Ovary (tissue), 9 donors: ENCODE measurements around the gene OR1F1. TPM values are rescaled to one million over a fixed set of nuclear protein-coding genes. Genes with fewer than 3 reads are reported as not detected.

Experiments
- DNase-seq, 5 donors: peaks; one replicate each; pipeline ENCODE4 v3.0.0-alpha.2; 2019 to 2020
- H3K27ac ChIP-seq, 2 donors: fragments of 200-600 bp; one replicate each; pipeline versions ENCODE4 v1.5.1 to v1.8.0; 2019 to 2022
- H3K27me3 ChIP-seq: fragments of 200-600 bp; one replicate; pipeline ENCODE4 v1.8.0; 2022
- H3K36me3 ChIP-seq: fragments of 200-600 bp; sonication (generic); one replicate; pipeline ENCODE4 v1.5.1; 2019
- H3K4me1 ChIP-seq: one replicate; pipeline ENCODE4 v1.8.1; 2013; ENCODE audit warnings: mild to moderate bottlenecking, moderate library complexity; ENCODE audit not compliant: insufficient read depth
- H3K4me3 ChIP-seq: fragments of 200-600 bp; sonication (generic); one replicate; pipeline ENCODE4 v1.5.1; 2017
- H3K9me3 ChIP-seq, 2 donors: fragments of 200-600 bp in 1 of 2; sonication (generic) in 1 of 2; one replicate each; pipeline versions ENCODE4 v1.5.1 to v1.8.1; 2013 to 2019; ENCODE audit warnings: mild to moderate bottlenecking in 1 of 2, moderate library complexity in 1 of 2
- CTCF ChIP-seq, 3 donors: fragments of 450-650 bp in 2 of 3; fragments of 200-600 bp in 1 of 3; IDR thresholded peaks; one replicate each; pipeline versions ENCODE4 v1.5.1 to v1.8.0; 2016 to 2022; ENCODE audit warnings: antibody characterized with exemption in 3 of 3, mild to moderate bottlenecking in 1 of 3
- EP300 ChIP-seq: sonication (generic); formaldehyde crosslinking; IDR thresholded peaks from one replicate; pipeline ENCODE4 v1.6.1; 2017; ENCODE audit warnings: antibody characterized with exemption
- POLR2A ChIP-seq: fragments of 450-650 bp; IDR thresholded peaks from one replicate; pipeline ENCODE4 v1.6.1; 2017; ENCODE audit warnings: antibody characterized with exemption, mild to moderate bottlenecking, moderate library complexity
- WGBS, 3 donors: extraction: QIAGEN DNeasy Blood & Tissue Kit in 1 of 3; methylation state at CpG; one replicate each; pipeline versions ENCODE4 v1.1.5 to v1.1.7; 2013 to 2017; 5-methylcytosine and 5-hydroxymethylcytosine counted together
- intact Hi-C, 4 donors: fragments of 100-400 bp; cut with DNase I; formaldehyde crosslinking; loops; one replicate each; pipeline versions ENCODE4 v1.11.0 to v1.15.1; 2022 to 2023
- polyA plus RNA-seq, 2 donors: library from polyadenylated mRNA; stranded (reverse); fragments of 200-250 nt in 1 of 2; fragments of 350-450 nt in 1 of 2; fragmentation: Illumina TruSeq in 1 of 2; extraction: RNeasy Lipid Tissue Mini Kit (QIAGEN cat#74804) in 1 of 2; gene quantifications; one replicate each; pipeline ENCODE4 v1.2.3, GENCODE V29; 2013 to 2014
- total RNA-seq, 7 donors: library from RNA; depleted of rRNA in 2 of 7; stranded (reverse); fragments of >200 nt in 2 of 7; fragmentation: NEBNext Ultra II Directional in 3 of 7; extraction: Animal tissue kit (Norgen Biotek cat#: 25700) in 3 of 7; gene quantifications; one replicate each; pipeline versions ENCODE4 v1.1.0 to v1.2.4, GENCODE V29; 2016 to 2023
- donor health status: DM: no; HTN: no; CAD: no; lungs with moderate emphysema.
- donor health status: DM: no; HTN: no; CAD: no.
- donor health status: Bipolar disorder and iron deficiency.
- donor health status: DM: yes; HTN: yes; CAD: no.
- donor health status: DM: no; HTN: no; CAD: no.
- donor health status: DM: yes; HTN: yes; CAD: no.

OR1F1 gene
- total and polyA plus RNA-seq, 9 donors = not detected

- Histone ChIP-seq H3K36me3 (no peaks in the 10 kb centered on the region), H3K27me3 (no peaks in the 10 kb centered on the region), H3K4me3 (peak overlapping the region; percentile 94), H3K4me1 (peaks cover 8% of the 10 kb centered on the region), H3K9me3 (no peaks in the 10 kb centered on the region), H3K27ac (peak overlapping the region; percentile 78 to 87)
- no peak for TF ChIP-seq EP300
- no peak for TF ChIP-seq POLR2A
- TF ChIP-seq CTCF (IDR thresholded peaks at IDR 0.05) = no peak
- 0 to 1% (median 1%) methylated on average over 53 to 59 of the region's 59 CpGs for WGBS, 3 donors
- DNase-seq = peak; percentile 70 to 86 (median 82)
- intact Hi-C loops = no loop called here
Observed at GRCh38 chr16:3157229-3158025, 30.6 kb upstream of the OR1F1 start.

GRCh38 chr16:3158026-3158509, 29.9 kb upstream of the OR1F1 start:
- Histone ChIP-seq H3K27ac (peak overlapping the region; percentile 78 to 87), H3K9me3 (no peaks in the 10 kb centered on the region), H3K27me3 (no peaks in the 10 kb centered on the region), H3K4me3 (peak overlapping the region; percentile 94), H3K36me3 (no peaks in the 10 kb centered on the region), H3K4me1 (peaks cover 8% of the 10 kb centered on the region)
- intact Hi-C loops = no loop called here
- WGBS, 3 donors = 0 to 1% (median 0%) methylated on average over 16 to 27 of the region's 27 CpGs
- peak in 2 of 5 donors; percentile 46 to 62 for DNase-seq
- TF ChIP-seq CTCF (IDR thresholded peaks at IDR 0.05) (no peak), POLR2A (no peak), EP300 (no peak)

GRCh38 chr16:3158510-3159314, 29.3 kb upstream of the OR1F1 start:
- TF ChIP-seq EP300 (no peak), POLR2A (peak; percentile 29)
- WGBS, 3 donors = 0 to 1% (median 0%) methylated on average over 63 to 70 of the region's 70 CpGs
- Histone ChIP-seq H3K4me3 (peak overlapping the region; percentile 94), H3K36me3 (no peaks in the 10 kb centered on the region), H3K27me3 (no peaks in the 10 kb centered on the region), H3K27ac (peak overlapping the region; percentile 78 to 87), H3K4me1 (peaks cover 8% of the 10 kb centered on the region), H3K9me3 (no peaks in the 10 kb centered on the region)
- peak; percentile 84 to 89 (median 87) for DNase-seq
- intact Hi-C loops = no loop called here

DNA sequence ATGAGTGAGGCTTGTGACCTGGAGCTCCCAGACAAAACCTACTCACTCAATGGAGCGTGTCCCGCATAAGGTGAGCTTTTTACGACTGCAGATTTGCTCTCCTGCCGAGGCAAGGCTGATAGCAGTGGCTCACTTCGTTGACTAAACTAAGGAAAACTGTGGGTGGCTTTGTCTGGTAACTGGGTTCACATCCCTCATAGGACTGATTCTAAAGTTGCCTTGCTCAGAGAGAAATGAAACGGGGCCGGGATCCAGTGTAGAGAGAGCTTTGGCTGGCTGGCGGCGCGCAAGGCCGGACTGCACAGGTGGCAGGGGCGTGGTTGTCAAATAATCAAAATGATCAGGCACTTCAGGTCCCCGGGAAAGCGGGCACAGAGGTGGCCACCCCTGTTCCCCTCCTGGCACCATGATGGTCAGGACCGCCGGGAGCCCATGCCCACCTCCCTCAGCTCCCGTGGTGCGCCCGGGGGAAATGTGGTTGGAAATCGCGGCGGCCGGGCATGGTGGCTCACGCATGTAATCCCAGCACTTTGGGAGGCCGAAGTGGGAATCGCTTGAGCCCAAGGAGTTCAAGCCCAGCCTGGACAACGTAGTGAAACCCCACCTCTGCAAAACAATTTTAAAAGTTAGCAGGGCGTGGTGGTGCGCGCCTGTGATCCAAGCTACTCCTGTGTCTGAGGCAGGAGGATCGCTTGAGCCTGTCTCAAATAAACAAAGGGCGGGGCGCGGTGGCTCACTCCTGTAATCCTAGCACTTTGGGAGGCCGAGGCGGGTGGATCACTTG, 26.6 kb upstream of the OR1F1 start:
- WGBS, 3 donors = 78 to 88% (median 83%) methylated on average over 36 of the region's 36 CpGs
- intact Hi-C loops = loop anchor here in 2 of 4 donors (5.0 to 10.0 kb wide), 4 partner anchors 107 to 1793 kb away; partner anchors contain the start of genes BICDL2 (in 1 of the 2) and SEC14L5 (in 1 of the 2)
- no peaks in the 10 kb centered on the region for H3K27me3 ChIP-seq
- H3K4me1 ChIP-seq = peaks cover 8% of the 10 kb centered on the region
- no peaks in the 10 kb centered on the region for H3K9me3 ChIP-seq
- TF ChIP-seq POLR2A (no peak), CTCF (IDR thresholded peaks at IDR 0.05) (no peak), EP300 (no peak)
- no peaks in the 10 kb centered on the region for H3K36me3 ChIP-seq
- peak in 1 of 5 donors; percentile 25 for DNase-seq
- no peak overlapping the region for H3K27ac ChIP-seq
- H3K4me3 ChIP-seq = no peak overlapping the region
